Stimulated activated CD4-positive, alpha-beta T cell treated with anti-CD3 and anti-CD28 coated beads, Interleukin-15, amount 100 ng/mL, for 24 hours (primary cell): ENCODE results near the gene ST8SIA4.

Experiments used
- DNase-seq: peaks from one replicate; pipeline ENCODE4 v3.0.0-alpha.2; 2020

ST8SIA4 gene, protein sequence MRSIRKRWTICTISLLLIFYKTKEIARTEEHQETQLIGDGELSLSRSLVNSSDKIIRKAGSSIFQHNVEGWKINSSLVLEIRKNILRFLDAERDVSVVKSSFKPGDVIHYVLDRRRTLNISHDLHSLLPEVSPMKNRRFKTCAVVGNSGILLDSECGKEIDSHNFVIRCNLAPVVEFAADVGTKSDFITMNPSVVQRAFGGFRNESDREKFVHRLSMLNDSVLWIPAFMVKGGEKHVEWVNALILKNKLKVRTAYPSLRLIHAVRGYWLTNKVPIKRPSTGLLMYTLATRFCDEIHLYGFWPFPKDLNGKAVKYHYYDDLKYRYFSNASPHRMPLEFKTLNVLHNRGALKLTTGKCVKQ

DNA sequence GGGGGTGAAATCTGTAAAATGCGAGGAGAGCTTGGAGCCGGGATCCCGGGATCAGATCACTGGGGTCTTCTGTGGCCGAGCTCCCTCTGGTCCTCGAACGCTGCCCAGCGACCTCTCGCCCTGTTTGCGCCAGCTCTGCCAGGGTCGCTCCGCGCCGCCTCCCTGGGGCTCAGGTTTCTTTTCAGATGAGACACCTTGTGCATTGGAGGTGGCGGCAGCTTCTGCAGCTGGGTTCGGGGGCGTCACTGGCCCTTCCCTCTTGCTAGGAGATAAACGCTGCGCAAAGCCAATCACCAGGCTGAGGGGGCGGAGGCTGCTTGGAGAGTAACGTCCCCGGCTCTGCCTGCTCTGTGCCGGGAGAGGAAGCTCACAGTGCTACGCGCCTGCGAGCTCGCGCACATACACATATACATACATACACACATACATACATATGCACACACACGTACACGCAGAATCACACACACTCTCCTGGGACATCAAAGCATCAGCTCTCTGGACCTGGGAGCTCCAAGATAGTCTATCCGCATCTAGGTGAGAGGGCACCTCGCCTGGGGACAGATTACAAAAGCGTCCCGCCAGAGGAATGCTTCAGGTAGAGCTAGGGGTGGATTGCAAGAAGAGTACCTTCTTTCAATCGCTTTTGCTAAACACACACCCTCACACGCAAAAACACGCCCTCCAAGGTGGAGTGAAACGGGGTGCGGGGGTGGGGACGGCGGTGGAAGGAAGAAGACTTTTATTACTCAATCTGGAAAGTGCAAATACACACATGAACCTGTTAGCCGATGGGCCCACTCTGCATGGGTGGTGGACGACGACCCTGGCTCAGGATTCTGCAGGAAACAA, at the start of gene ST8SIA4:
Gene ST8SIA4, minus strand, starts transcription at position 244 of the 849 bp plus-strand sequence. CDS start 327 bp downstream, outside the sequence.
- peak; percentile 95 for DNase-seq

DNA sequence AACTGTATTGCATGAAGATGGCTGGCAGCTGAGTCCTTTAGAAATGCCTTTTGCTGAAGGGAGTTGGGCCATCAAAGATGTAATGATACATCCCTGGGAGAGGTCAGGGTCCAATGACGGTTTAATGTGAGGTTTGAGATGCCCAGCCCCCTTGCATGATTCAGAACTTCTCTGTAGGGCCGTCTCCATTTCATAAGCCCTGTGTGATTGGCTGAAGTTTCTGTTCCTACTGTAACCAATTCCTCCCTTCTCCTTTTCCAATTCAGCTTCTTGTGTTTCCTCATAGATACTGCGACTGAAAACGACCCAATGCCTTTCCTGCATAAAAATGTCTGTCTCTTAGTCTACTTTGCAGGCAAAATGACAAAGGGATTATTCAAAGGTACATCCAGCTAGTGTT, 47.9 kb upstream of the ST8SIA4 start:
- DNase-seq: no peak

DNA sequence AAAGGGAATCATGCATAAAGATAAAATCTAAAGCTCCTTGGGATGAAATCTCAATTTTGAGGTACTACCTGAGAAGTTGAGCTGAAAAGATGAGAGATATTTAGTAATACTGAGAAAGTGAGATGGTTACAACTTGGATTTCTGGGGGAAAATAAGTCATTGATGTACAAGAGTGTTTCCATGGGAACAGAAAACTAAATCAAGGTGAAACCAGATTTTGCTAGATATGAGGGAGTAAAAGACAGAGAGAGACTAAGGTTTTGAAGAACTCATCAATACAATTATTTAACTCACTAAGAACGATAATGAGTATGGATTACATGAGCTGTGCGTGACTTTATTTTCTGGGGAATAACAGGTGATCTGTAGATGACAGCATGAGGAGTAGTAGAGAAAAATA, 10.2 kb upstream of the ST8SIA4 start:
- no peak for DNase-seq

DNA sequence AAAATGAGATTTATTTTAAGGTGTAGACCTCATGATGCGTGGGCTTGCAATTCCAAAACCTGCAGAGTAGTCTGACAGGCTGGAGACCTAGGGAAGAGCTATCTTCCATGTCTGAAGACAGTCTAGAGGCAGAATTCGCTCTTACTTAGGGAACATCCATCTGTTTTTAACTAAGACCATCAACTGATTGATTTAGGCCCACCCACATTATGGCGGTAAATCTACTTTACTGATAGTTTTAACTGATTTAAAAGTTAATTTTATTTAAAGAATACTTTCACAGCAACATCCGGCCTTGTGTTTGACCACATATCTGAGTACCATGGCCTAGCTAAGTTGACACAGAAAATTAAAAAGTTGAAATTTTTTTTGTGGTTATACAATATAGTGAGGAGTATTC, 6.0 kb upstream of the ST8SIA4 start:
- DNase-seq: no peak

DNA sequence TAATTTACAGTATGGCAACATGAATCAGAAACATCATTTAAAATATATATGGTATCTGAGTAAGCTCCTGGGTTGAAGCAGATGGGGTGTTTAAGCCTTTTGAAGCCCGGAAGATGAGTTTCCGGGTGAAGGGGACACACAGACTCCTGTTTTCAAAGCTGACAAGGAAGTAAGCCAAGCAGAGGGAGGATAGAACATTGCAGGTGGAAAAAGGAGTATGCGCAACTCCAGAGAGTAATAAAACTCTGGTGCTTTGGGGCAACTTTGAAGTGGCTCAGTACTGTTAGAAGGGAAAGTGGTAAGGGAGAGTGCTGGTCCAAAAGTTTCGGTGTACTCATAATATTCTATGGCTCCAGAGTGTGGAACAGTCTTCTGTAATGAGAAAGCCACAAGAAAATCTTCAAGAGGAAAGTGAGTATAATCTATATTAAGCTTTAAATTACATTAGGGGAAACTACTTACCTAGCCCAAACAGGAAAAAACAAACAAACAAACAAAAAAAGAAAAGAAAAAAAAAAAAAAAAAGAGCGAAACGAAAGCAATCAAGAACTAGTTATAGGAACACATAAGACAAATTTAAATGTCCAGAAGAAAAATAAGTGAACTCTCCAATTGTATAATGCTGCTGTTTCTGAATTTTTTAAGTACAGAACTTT, 2.3 kb upstream of the ST8SIA4 start:
- DNase-seq: no peak

DNA sequence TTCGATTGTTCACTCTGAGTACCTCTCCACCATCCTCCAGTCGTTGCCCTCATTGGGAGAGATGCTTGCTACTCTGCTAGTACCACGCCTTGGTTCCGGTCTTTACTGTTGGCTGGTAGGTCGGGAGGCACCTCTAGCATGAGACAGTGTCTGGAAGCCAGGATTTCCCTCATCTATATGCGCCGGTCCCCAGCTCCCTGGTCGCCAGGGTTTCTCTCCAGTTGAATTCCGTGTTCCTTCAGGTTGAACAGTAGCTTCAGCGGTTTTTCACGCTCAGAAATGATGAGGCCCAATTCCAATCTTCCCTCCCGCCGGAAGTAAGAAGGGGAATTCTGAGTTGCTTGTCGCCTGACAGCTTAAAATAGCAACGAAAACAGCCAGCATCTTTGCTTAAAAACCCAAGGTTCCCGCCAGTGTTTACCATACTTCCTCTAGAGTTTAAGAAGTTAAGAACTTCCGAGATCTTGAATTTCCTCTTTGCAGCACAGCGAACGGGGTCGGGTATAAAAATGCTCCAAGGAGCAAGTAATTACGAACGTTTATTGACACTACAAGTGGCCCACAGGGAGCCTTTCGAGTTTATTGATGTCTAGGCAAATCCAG, 1.3 kb upstream of the ST8SIA4 start:
- DNase-seq: peak; percentile 67

DNA sequence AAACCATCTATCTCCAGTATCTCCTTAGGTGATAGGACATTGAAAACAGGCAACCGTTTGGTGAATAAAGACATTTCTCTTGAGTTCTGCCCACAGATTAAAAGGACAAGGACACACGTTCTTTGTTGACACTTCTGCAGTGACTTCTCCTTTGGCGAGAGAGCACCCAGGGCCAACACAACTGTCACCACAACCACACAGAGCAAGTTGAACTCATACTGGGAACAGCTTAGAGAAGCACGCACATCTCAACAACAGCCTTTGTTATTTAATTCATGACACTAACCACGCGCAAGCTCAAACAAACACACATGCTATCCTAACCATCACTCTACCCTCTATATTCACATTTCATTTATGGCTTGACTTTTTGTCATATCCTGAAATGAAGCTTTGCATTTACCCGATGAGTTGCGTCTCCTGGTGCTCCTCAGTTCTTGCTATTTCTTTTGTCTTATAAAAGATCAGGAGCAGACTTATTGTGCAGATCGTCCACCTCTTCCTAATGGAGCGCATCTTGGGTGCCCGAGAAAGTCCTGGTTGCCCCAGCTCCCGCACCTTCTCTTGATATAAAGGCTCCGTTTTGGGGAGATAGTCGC, 543 bp downstream of the ST8SIA4 start:
- peak; percentile 46 for DNase-seq

DNA sequence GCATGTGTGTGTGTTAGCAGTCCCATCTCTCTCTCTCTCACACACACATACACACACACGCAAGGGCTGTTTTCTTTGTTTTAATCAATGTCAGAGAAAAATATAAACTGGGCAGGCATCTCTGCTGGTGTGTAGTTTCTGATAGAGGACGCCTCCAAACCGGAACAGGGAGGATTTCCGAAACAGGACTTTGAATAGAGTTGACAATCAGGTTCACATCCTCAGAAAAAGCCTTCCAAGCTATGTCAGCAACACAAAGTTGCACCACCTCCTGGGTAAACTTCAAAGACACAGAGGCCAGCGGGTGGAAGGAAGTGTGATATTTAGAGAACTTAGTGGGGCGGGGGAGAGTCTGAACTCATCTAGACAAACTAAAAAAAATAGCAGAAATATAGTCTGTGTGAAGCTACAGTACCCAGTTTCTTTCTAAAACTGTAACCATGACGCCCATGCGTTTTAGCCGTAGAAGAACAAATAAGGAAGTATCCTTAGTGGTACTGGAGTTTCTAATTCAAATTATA, 1.2 kb downstream of the ST8SIA4 start:
- DNase-seq: peak; percentile 67

DNA sequence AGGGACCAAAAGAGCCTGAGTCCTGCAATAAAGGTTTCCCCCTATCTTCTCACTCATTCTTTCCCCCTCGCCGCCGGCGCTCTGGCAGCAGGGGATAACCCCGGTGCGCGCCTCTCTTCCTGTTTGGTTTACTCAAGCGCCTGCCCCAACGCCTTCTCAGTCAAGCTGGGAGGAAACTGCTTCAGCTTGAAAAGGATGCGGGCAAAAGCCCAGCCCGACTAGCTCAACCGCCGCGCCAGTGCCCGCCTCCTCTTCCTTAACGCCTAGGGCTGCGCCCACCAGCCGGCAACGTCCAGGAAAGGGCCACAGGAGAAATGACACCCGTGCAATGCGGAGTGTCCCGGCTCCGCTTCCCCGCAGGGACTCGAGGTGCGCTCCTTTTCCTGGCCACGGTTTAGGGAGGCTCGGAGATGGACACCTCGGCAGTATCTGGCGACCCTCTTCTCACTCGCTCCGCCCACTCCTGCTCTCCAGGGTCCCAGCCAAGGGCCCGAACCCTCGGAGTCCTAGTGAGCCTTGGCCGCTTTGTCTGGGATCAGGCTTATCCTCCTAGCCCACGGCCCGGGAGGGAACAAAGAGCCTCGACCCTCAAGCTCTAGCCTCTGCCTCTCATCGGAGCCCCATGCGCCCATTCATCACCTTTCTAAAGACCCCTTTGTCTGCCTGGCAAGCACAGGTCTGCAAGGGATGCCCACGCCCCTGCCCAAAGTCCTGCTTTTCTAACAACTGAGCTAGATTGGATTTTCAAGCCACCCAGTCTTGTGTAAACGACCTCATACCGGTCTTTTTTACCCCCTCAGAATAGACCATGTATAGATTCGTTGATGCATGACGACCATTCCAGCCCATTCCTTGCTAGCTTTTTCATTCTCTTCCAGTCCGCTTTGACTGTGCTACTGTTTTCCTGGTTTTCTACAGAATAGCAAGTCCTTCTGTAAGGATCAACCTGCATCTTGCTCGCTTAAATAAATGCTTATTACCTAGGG, 2.0 kb downstream of the ST8SIA4 start:
- peak; percentile 94 for DNase-seq

DNA sequence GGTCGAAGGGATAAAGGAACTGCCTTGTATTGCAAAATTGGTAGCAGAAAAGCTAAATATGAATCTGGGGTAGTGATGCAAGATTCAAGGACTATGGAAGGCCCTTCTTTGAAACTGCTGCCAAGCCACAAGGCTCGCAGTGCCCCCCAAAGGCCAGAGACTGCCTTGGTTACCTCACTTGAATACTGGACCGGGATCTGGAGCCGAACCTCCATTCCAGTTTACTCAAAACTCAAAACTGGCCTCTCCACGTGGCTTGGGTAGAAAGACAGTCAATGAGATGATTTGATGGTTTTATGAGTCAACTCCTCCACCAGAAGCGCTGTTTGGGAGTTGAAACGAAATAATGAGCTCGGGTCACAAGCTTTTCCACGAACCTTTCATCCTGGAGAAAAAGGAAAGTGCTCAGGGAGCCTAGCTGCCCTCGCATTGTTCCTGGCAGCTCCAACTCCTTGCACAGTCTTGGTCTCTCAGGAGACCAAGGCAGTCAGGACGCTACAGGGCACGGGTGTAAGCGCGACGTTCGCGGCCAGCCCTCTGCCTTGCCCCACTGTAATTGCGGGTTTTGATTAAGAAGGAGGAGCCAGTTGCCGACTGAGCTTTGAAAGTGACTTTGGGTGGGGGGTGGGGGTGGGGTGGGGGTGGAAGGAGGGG, 2.8 kb downstream of the ST8SIA4 start:
- DNase-seq: peak; percentile 67

DNA sequence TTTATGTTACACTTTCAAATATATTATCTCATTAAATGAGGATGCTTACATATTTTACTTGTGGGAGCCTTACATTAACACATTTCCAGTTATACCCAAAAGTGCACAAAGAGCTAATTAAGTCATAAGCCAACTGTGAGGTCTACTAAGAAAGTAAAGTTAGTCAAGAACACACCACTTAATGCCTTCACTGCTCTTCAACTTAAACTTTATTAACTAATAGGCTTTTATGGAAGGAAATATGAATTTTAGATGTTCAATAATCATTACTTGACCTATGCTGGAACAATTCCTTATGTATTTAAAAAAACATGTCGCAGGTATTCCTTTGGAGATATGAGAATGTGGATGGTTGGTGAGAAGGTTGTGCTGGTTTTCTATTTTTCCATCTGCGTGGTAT, 3.4 kb downstream of the ST8SIA4 start:
- no peak for DNase-seq

DNA sequence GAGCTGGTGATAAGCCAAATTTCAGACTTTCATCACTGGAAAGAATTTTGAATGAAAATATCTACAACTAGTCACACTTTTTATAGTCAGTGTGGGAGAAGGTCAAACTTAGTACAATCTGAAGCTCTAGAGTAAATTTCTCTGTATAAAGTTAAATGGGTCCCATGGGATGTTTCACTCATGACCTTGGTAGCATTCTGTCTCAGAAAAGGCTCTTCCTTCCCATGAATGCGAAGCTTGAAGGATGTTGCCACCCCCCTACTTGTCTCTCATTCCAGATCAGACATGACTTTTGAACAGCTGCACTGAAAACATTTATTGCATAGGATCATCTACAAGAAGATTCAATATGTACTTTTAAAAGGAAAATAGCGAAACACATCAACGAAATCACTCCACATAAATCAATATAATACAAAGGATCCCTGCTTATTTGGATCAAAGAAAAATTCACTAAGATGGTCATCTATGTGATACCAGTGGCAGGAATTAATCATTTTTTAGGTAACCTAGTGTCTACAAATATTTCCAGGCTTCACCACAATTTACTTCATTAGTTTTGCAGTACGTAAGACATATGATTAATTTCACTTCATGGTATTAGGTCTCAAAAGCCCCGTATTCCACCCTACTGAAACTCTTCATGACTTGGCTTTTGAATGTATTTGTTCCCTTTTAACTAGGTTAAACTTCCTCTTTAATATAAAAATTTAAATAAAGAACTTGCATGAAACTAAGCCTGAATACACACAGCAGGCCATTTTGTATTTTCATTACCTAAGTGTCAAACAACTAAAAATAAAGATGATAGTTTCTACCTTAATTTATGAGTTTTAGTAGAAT, 4.4 kb downstream of the ST8SIA4 start:
- no peak for DNase-seq

DNA sequence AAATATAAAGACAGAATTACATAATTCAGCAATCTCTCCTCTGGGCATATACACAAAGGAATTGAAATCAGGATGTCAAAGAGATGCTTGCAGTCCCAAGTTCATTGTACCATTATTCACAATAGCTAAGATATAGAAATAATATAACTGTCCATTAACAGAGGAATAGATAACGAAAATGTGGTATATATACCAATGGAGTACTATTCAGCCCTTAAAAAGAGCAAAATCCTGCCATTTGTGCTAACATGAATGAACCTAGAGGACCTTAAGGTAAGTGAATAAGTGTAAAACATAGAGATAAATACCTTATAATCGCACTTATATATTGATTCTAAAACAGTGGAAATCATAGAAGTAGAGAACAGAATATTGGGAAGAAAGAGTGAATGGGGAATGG, 7.0 kb downstream of the ST8SIA4 start:
- DNase-seq: no peak

DNA sequence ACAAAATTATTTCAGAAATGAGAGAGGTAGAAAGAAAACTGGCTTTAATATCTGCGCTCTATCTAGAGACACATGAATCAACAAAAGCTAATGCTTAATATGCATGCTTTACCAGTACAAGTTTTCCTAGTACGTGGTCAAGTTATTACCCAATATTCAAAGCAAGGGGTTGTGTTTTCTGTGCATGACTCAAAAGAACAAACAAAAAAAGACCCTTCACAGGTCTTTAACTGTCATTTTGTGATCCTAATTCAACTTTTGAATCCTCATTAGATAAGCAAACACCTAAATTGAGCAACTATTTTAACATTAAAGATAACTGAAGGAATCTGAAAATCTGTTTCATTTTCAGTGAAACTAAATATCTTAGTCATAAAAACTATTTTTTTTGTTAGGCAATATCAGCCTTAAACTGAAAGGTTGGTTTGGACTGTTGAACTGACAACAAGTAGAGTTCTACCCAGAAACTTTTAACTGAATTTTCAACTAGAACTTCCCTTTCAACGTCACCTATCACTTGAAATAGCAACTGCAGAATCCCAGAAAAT, 12.5 kb downstream of the ST8SIA4 start:
- DNase-seq: no peak

DNA sequence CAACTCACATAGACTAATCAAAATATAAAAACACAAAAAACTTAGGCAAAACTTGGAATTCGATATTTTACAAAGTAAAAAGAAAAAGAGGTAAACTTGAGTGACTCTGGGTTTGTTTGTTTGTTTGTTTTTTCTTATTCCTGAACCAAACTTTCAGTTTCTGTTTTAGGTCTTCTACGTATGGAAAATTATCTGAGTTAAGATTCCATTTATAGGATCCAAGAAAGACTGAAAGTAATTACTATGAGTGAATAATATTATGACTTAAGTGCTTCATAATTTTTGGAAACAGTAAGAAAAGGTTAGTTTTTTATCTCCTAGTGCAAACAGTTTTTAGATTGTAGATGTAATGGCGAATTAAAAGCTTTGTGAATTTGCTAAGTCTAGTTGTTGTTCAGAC, 13.2 kb downstream of the ST8SIA4 start:
- no peak for DNase-seq

DNA sequence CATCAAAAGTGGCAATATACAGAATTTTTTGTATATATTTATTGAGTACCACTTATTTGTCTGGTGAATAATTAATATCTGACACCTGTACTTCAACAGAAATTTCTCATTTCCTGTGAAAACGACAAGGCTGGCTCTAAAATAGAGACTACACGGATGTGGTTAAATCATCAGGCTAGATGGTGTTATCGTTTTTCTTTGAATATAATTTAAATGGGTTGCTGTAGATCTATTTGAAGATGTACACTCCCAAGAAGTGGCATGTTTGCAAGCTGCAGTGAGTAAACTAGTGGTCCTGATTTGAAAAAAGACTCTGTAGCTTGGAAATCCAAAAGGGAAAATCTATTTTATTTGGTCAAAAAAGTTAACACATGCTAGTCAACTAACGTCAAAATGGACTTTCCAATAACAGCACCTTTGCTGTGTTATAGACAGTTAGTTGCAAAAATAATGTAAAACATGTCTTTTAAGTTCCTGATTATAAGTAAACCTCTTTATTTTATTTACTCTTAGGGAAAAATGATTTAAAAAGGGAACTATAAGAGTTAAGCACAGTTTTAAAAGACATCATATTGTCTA, 13.8 kb downstream of the ST8SIA4 start:
- no peak for DNase-seq

DNA sequence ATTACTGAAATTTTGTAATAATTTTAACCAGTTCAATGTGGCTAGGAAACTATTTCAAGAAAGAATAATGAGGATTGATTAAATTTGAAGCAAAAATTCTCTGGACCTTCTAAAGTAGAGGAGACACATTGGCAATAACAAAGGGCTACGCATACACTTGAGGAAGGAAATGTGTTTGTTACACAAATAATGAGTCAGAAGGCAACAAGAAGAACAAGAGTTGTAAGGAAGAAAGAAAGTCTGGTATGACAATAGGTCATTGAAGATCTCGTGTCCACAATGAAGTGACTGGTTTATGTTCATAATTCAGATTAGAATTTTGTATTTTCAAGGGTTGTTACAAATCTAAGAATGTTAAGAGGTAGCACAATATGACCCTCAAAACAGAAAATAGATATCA, 25.8 kb downstream of the ST8SIA4 start:
- DNase-seq: no peak

DNA sequence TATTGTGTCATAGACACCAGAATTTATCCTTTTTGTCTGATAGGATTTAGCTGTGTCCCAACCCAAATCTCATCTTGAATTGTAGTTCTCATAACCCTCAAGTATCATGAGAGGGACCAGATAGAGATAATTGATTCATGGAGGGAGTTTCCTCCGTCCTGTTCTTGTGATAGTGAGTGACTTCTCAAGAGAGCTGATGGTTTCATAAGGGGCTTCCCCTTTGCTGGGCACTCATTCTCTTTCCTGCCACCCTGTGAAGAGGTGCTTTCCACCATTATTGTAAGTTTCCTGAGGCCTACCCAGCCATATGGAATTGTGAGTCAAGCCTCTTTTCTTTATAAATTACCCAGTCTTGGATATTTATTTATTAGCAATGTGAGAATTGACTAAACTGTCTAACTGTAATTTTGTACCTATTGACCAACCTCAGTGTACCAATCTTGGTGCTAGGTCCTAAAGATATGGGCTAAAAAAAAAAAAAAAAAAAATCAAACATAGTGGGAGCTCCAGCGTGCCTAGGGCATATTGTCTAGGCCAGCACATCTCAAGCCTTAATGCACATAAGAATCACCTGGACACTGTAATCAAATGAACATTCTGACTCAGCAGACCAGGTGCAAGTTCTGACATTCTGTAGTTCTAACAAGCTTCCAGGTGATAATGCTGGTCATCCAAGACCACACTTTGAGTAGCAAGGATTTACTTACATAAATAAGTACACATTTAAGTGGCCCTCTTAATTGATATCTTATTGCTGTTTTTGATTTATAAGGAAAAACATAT, 30.5 kb downstream of the ST8SIA4 start:
- DNase-seq: peak; percentile 45
